ENCODE measurements around the gene YY1. TPM values are rescaled to one million over a fixed set of nuclear protein-coding genes. Genes with fewer than 3 reads are reported as not detected.

YY1 gene
- total and polyA plus RNA-seq, 2 of the 8 experiments (the other 6 are each of a cell fraction or from before 2014, with no cell fraction given): 26.4 to 106 TPM

DNA sequence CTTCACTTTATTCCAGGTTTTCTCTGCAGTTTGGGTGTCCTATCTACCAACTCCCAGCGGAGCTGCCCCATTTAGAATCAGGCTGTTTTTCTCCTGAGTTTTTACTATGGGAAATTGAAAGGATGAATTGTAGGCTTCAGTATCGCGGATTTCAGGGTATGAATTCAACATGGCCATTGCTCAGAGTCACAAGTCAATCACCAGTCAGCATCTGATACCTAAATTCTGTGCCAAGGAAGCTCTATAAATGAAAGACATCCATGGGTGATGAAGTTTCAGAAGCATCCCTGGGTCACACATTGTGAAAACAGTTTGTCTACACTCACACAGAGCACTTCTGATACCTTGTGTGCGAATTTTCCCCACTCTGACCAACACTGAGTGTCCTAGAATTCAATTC lies 35.8 kb upstream of the YY1 start:
- Histone ChIP-seq H3K4me2 (ENCODE audit: insufficient read depth in 1 of 2, low read depth in 2 of 2, low read length in 2 of 2) (no peak overlapping the region), H3K4ac (replicated peaks; ENCODE audit: insufficient read length, low read depth, low read length) (no peak overlapping the region), H2BK120ac (replicated peaks; ENCODE audit: low read depth, low read length) (no peak overlapping the region), H4K91ac (replicated peaks; ENCODE audit: insufficient read length, low read length) (no peak overlapping the region), H3K14ac (ENCODE audit: insufficient read length) (no peak overlapping the region), H3K4me1 (replicated peaks in 1 of 4; ENCODE audit: control insufficient read depth in 3 of 4, insufficient read depth in 4 of 4, low read length in 3 of 4) (peaks cover 0 to 4% (median 2%) of the 10 kb centered on the region in 4 experiments; a peak in 2 of 7 replicates), H2BK5ac (ENCODE audit: low read depth, low read length) (no peak overlapping the region), H4K20me1 (replicated peaks in 1 of 2; ENCODE audit: control insufficient read depth in 1 of 2, insufficient read depth in 2 of 2, low read length in 2 of 2) (no peaks in the 10 kb centered on the region), H3K4me3 (ENCODE audit: extremely low read depth in 1 of 4, insufficient read depth in 2 of 4, low read depth in 3 of 4, low read length in 4 of 4) (no peak overlapping the region), H2BK15ac (ENCODE audit: low read length) (no peak overlapping the region), H3K27me3 (replicated peaks in 1 of 4; ENCODE audit: control insufficient read depth in 3 of 4, extremely low read depth in 1 of 4, insufficient read depth in 3 of 4, low read length in 3 of 4) (no peaks in the 10 kb centered on the region), H3K27ac (ENCODE audit: low read depth, low read length) (no peak overlapping the region), H3K18ac (ENCODE audit: extremely low read depth, low read length) (no peak overlapping the region), H3K56ac (replicated peaks; ENCODE audit: insufficient read length, low read depth, low read length) (no peak overlapping the region), H4K5ac (ENCODE audit: insufficient read length, low read depth, low read length) (no peak overlapping the region), H4K8ac (ENCODE audit: extremely low read depth, insufficient read depth, low read length) (no peak overlapping the region), H3K9ac (replicated peaks in 1 of 4; ENCODE audit: extremely low read depth in 1 of 4, low read depth in 3 of 4, low read length in 3 of 4) (no peak overlapping the region; a peak in 1 of 7 replicates), H3K79me2 (ENCODE audit: control insufficient read depth in 1 of 2, insufficient read depth in 2 of 2, low read length in 2 of 2) (no peaks in the 10 kb centered on the region), H3K23ac (ENCODE audit: insufficient read length) (no peak overlapping the region), H2BK20ac (ENCODE audit: low read length) (no peak overlapping the region), H3K79me1 (ENCODE audit: low read depth, low read length) (no peaks in the 10 kb centered on the region), H3K23me2 (ENCODE audit: low read depth, low read length) (no peaks in the 10 kb centered on the region), H2AK5ac (ENCODE audit: low read depth, low read length) (no peak overlapping the region), H2AFZ (ENCODE audit: low read length) (no peak overlapping the region), H2BK12ac (ENCODE audit: low read depth, low read length) (no peak overlapping the region), H3K36me3 (ENCODE audit: control insufficient read depth in 2 of 4, insufficient read depth in 4 of 4, low read length in 3 of 4) (no peaks in the 10 kb centered on the region), H3K9me3 (ENCODE audit: insufficient read depth in 2 of 2, low read depth in 1 of 2, low read length in 1 of 2) (peaks cover 0 to 3% of the 10 kb centered on the region in 2 experiments; a peak in 1 of 4 replicates)
- ChIA-PET CTCF (ENCODE audit: partially characterized antibody) (interaction anchor here (4.1 kb wide), 1 partner anchor 10 kb away, joined by 24 read pairs; no protein-coding TSS in a partner anchor), POLR2A (ENCODE audit: partially characterized antibody) (interaction anchor here (1.3 kb wide), 1 partner anchor 11 kb away, joined by 4 read pairs; no protein-coding TSS in a partner anchor)
- FAIRE-seq: no peak
- 81% methylated on average over 4 of the region's 4 CpGs; no CpG with 5 or more reads in 1 of the 2 experiments for WGBS, 2 experiments (ENCODE audit: extremely low coverage in 1 of 2, insufficient coverage in 1 of 2, insufficient read length in 1 of 2, insufficient replicate concordance in 2 of 2, low coverage in 1 of 2, low lambda C conversion rate in 2 of 2, missing lambda C conversion rate in 1 of 2)
- DNase-seq (ENCODE audit: low read depth in 1 of 2, low spot score in 2 of 2): no peak
- TF ChIP-seq, protein P1, sequence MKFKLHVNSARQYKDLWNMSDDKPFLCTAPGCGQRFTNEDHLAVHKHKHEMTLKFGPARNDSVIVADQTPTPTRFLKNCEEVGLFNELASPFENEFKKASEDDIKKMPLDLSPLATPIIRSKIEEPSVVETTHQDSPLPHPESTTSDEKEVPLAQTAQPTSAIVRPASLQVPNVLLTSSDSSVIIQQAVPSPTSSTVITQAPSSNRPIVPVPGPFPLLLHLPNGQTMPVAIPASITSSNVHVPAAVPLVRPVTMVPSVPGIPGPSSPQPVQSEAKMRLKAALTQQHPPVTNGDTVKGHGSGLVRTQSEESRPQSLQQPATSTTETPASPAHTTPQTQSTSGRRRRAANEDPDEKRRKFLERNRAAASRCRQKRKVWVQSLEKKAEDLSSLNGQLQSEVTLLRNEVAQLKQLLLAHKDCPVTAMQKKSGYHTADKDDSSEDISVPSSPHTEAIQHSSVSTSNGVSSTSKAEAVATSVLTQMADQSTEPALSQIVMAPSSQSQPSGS (IDR thresholded peaks at IDR 0.05; ENCODE audit: low read length): no peak
- TF ChIP-seq CEBPB (IDR thresholded peaks at IDR 0.05; ENCODE audit: low read depth, low read length) (no peak), CTBP2 (IDR thresholded peaks at IDR 0.05; ENCODE audit: borderline replicate concordance, insufficient read depth, insufficient read length, low read length) (no peak), POLR2A (IDR thresholded peaks at IDR 0.05; ENCODE audit: control extremely low read depth in 1 of 2, low read depth in 2 of 2, low read length in 2 of 2) (no peak), SP4 (IDR thresholded peaks at IDR 0.05; ENCODE audit: low read length) (no peak), KDM5A (IDR thresholded peaks at IDR 0.05; ENCODE audit: low read length) (no peak)
